ENCODE data around the gene MYZAP. TPM values are rescaled to one million over a fixed set of nuclear protein-coding genes. Genes with fewer than 3 reads are reported as not detected.

MYZAP gene
- total and polyA plus RNA-seq, 2 experiments from 2014 or later = 1.0 to 1.5 TPM

- H3K4me1 ChIP-seq (ENCODE audit: insufficient read depth) = no peaks in the 10 kb centered on the region
- H3K4me3 ChIP-seq = no peak overlapping the region
- no peaks in the 10 kb centered on the region for H3F3A ChIP-seq (replicated peaks; ENCODE audit: low read depth)
- TF ChIP-seq EZH2 (IDR thresholded peaks at IDR 0.05; ENCODE audit: low read depth, unreplicated experiment) (no peak), REST (IDR thresholded peaks at IDR 0.05; ENCODE audit: unreplicated experiment) (no peak), CREB1 (CRISPR knock-in tag; IDR thresholded peaks at IDR 0.05; ENCODE audit: low read depth) (no peak), ETS1 (IDR thresholded peaks at IDR 0.05) (no peak), STAT1 (IDR thresholded peaks at IDR 0.05; ENCODE audit: unreplicated experiment) (no peak), CTCF (conservative IDR thresholded peaks at IDR 0.05; ENCODE audit: low read depth in 2 of 2) (no peak), EZH2phosphoT487 (IDR thresholded peaks at IDR 0.05; ENCODE audit: unreplicated experiment) (no peak), ZNF462 (CRISPR knock-in tag; IDR thresholded peaks at IDR 0.05) (no peak), ZNF331 (CRISPR knock-in tag; IDR thresholded peaks at IDR 0.05; ENCODE audit: low read depth) (no peak), POLR2AphosphoS5 (IDR thresholded peaks at IDR 0.05; ENCODE audit: low read depth) (no peak), ZNF114 (CRISPR knock-in tag; IDR thresholded peaks at IDR 0.05) (no peak), NANOG (IDR thresholded peaks at IDR 0.05; ENCODE audit: borderline replicate concordance) (no peak)
- Mint-ChIP-seq H3K27me3 (ENCODE audit: insufficient read depth, low read depth, poor library complexity) (peaks cover 2% of the 10 kb centered on the region), H3K36me3 (ENCODE audit: low read depth) (no peaks in the 10 kb centered on the region), H3K27ac (no peak overlapping the region), H3K4me1 (no peaks in the 10 kb centered on the region), H3K4me3 (no peak overlapping the region), H3K9me3 (no peaks in the 10 kb centered on the region)
- no peak overlapping the region for H3K27ac ChIP-seq (ENCODE audit: low read depth)
- H3K4me2 ChIP-seq = no peak overlapping the region
- no peaks in the 10 kb centered on the region for H4K20me1 ChIP-seq (replicated peaks; ENCODE audit: insufficient read depth)
- H3K36me3 ChIP-seq (ENCODE audit: insufficient read depth) = no peaks in the 10 kb centered on the region
- no peak overlapping the region for H2AFZ ChIP-seq
- no peaks in the 10 kb centered on the region for H3K27me3 ChIP-seq (ENCODE audit: insufficient read depth)
- no peak for DNase-seq (ENCODE audit: low spot score)
- H3K79me2 ChIP-seq (replicated peaks; ENCODE audit: insufficient read depth) = no peaks in the 10 kb centered on the region
- no peak for ATAC-seq
- H3K9me2 ChIP-seq (ENCODE audit: insufficient read depth) = no peaks in the 10 kb centered on the region
Observed at GRCh38 chr15:57668016-57668415, 76.3 kb downstream of the MYZAP start.
